Stomach smooth muscle (tissue), 2 donors: ENCODE results near the gene HAPLN2.

ENCODE experiments used
- H3K27ac ChIP-seq: one replicate; pipeline ENCODE4 v1.7.0; 2013; ENCODE audit warnings: mild to moderate bottlenecking, low read length, inconsistent platforms
- H3K27me3 ChIP-seq, 2 donors: one replicate each; pipeline ENCODE4 v1.7.0; 2013; ENCODE audit warnings: low read length in 2 of 2; ENCODE audit not compliant: insufficient read depth in 2 of 2, control insufficient read depth in 1 of 2
- H3K36me3 ChIP-seq, 2 donors: one replicate each; pipeline ENCODE4 v1.7.0; 2013; ENCODE audit warnings: low read length in 2 of 2; ENCODE audit not compliant: control insufficient read depth in 2 of 2, insufficient read depth in 2 of 2
- H3K4me1 ChIP-seq: one replicate; pipeline ENCODE4 v1.7.0; 2013; ENCODE audit warnings: low read length; ENCODE audit not compliant: control insufficient read depth, insufficient read depth
- H3K4me3 ChIP-seq, 2 donors: one replicate each; pipeline ENCODE4 v1.7.0; 2013; ENCODE audit warnings: low read length in 2 of 2
- H3K9ac ChIP-seq, 2 donors: one replicate each; pipeline ENCODE4 v1.7.0; 2013; ENCODE audit warnings: low read length in 2 of 2, mild to moderate bottlenecking in 1 of 2
- H3K9me3 ChIP-seq, 2 donors: one replicate each; pipeline ENCODE4 v1.7.0; 2013; ENCODE audit warnings: low read length in 2 of 2; ENCODE audit not compliant: control insufficient read depth in 2 of 2
- donor health status: healthy.
- donor health status: Pancreatic carcinoma.

HAPLN2 gene

DNA sequence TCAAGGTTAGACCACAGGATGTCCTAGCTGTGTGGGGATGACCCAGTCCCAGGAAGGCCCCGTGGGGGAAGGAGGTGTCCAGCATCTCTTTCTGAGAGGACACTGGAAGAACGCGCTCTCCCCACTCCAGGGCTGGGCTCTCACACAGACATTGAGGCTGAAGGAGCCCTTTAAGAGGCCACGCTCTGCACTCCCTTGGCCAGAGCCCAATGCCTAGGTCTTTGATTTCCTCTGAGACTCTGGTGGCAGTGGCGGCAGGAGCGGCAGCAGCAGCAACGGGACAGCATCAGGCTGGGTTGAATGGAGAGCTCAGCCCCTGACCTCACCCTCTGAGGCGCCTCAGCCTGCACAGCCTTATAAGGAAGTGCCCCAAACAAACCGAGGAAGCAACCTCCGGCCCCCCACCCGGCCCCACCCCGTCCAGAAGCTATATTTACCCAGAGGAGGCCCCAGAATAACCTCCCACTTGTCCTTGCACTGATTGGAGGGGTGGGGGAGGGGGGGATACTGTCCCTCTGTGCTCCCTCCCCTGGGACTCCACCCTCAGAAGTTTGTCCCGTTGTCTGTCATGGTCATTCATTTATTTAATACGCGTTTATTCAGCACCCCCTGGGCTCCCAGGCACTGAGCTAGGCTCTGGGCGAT is 45.7 kb downstream of the HAPLN2 start:
- H3K9ac ChIP-seq, result peak overlapping the region; percentile 11 to 47
- H3K27me3 ChIP-seq, result no peaks in the 10 kb centered on the region
- peak overlapping the region; percentile 49 for H3K4me3 ChIP-seq
- peak overlapping the region; percentile 66 for H3K27ac ChIP-seq
- H3K9me3 ChIP-seq, result no peaks in the 10 kb centered on the region
- H3K4me1 ChIP-seq, result peaks cover 75% of the 10 kb centered on the region
- H3K36me3 ChIP-seq, result no peaks in the 10 kb centered on the region

GRCh38 chr1:156665539-156665938 is 46.3 kb downstream of the HAPLN2 start:
- Histone ChIP-seq H3K4me1 (peaks cover 70% of the 10 kb centered on the region), H3K27me3 (no peaks in the 10 kb centered on the region), H3K4me3 (no peak overlapping the region), H3K9ac (no peak overlapping the region), H3K36me3 (no peaks in the 10 kb centered on the region), H3K9me3 (no peaks in the 10 kb centered on the region), H3K27ac (no peak overlapping the region)

DNA sequence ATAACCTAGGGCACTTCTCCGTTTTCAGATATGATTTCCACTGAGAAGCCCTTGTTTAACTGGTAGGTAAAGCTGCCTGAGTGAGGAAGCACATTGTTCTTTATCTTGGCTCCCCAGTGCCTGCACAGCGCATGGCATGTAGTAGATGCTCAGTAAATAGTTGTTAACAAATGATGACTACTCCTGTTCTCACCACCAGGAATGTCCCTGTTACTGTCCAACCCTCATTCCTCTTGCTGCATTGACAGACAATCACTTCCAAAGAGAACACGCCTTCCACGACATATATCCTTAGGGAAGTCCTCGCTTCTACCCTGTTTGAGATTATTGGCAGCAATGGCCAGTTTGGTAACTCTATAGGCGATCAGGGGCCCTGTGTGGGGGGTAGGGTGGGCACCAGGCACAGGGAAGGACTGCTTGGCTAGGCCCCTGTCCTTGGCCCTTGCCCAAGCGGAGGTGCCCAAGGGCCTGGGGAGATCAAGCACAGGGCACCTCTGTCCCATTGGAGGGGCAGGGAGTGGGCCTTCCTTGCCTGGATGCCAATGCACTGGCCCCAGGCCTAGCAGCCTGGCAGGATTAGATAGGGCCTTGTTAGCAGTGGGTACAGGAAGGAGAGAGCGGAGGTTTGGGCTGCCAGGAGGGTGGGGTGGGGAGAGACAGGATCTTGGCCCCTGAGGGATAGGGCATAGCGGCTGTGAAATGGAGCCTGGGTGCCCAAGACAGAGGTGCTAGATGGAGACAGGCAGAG is 47.8 kb downstream of the HAPLN2 start:
- H3K4me3 ChIP-seq, result peak overlapping the region in 1 of 2 donors; percentile 15
- H3K9me3 ChIP-seq, result no peaks in the 10 kb centered on the region
- H3K36me3 ChIP-seq, result no peaks in the 10 kb centered on the region
- H3K27me3 ChIP-seq, result no peaks in the 10 kb centered on the region
- peaks cover 55% of the 10 kb centered on the region for H3K4me1 ChIP-seq
- H3K27ac ChIP-seq, result peak overlapping the region; percentile 73
- no peak overlapping the region for H3K9ac ChIP-seq

- no peaks in the 10 kb centered on the region for H3K9me3 ChIP-seq
- no peaks in the 10 kb centered on the region for H3K27me3 ChIP-seq
- peak overlapping the region; percentile 73 for H3K27ac ChIP-seq
- H3K36me3 ChIP-seq, result no peaks in the 10 kb centered on the region
- H3K4me3 ChIP-seq, result peak overlapping the region in 1 of 2 donors; percentile 15
- peak overlapping the region; percentile 47 to 51 for H3K9ac ChIP-seq
- H3K4me1 ChIP-seq, result peaks cover 53% of the 10 kb centered on the region
Measured at GRCh38 chr1:156667610-156667967, 48.4 kb downstream of the HAPLN2 start.

GRCh38 chr1:156667968-156668709 is 48.9 kb downstream of the HAPLN2 start:
- Histone ChIP-seq H3K4me3 (no peak overlapping the region), H3K36me3 (no peaks in the 10 kb centered on the region), H3K27ac (peak overlapping the region; percentile 73), H3K9me3 (no peaks in the 10 kb centered on the region), H3K9ac (peak overlapping the region; percentile 47 to 51), H3K27me3 (no peaks in the 10 kb centered on the region), H3K4me1 (peaks cover 47% of the 10 kb centered on the region)

GRCh38 chr1:156668801-156669637 is 49.8 kb downstream of the HAPLN2 start:
- Histone ChIP-seq H3K27me3 (no peaks in the 10 kb centered on the region), H3K4me1 (peaks cover 42% of the 10 kb centered on the region), H3K36me3 (no peaks in the 10 kb centered on the region), H3K9me3 (no peaks in the 10 kb centered on the region), H3K9ac (no peak overlapping the region), H3K27ac (peak overlapping the region; percentile 31), H3K4me3 (no peak overlapping the region)

DNA sequence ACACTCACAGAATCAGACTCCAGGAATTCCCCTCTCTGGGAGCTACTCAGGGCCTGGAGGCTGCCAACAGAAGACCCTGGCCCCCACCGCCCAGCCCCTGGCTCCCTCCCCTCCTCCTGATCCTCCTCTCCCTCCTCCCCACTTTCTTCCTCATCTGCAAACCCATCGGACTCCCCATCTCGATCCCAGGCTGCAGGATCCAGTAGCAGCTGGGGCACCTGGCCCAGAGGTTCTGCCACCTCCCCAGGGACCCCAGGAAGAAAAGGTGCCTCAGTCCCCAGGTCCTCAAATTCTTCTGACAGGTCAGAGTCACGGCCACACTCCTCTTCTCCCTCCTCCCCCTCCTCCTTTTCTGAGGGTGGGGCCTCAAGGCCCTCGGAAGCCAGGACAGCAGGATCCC is 50.6 kb downstream of the HAPLN2 start:
- Histone ChIP-seq H3K9ac (no peak overlapping the region), H3K4me3 (no peak overlapping the region), H3K36me3 (no peaks in the 10 kb centered on the region), H3K4me1 (peaks cover 40% of the 10 kb centered on the region), H3K27me3 (no peaks in the 10 kb centered on the region), H3K27ac (peak overlapping the region; percentile 31), H3K9me3 (no peaks in the 10 kb centered on the region)

DNA sequence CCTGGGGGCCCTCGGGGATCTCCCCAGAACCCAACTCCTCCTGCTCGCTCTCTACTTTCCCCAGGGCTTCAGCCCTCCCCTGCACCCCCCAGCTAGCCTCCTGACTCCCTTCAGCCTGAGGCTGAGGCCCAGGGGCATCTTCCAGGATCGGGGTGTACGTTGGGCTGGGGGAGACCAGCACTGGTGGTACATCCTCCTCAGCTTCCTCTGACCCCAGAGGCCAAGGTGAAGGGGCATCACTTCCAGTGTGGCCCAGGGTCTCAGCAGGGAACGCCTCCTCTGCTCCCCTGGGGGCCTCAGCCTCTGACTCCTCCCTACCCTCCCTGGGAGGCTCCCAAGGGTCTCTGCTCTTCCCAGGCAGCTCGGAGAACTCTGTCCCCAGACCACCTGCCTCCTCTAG is 51.1 kb downstream of the HAPLN2 start:
- H3K9me3 ChIP-seq, result no peaks in the 10 kb centered on the region
- H3K4me1 ChIP-seq, result peaks cover 39% of the 10 kb centered on the region
- no peak overlapping the region for H3K4me3 ChIP-seq
- peak overlapping the region; percentile 31 for H3K27ac ChIP-seq
- H3K9ac ChIP-seq, result no peak overlapping the region
- no peaks in the 10 kb centered on the region for H3K36me3 ChIP-seq
- H3K27me3 ChIP-seq, result peaks cover 1% of the 10 kb centered on the region in 2 donors

- H3K4me1 ChIP-seq, result peaks cover 39% of the 10 kb centered on the region
- H3K9ac ChIP-seq, result no peak overlapping the region
- peaks cover 3 to 5% of the 10 kb centered on the region in 2 donors for H3K27me3 ChIP-seq
- H3K4me3 ChIP-seq, result no peak overlapping the region
- H3K9me3 ChIP-seq, result no peaks in the 10 kb centered on the region
- no peak overlapping the region for H3K27ac ChIP-seq
- no peaks in the 10 kb centered on the region for H3K36me3 ChIP-seq
Measured at GRCh38 chr1:156670791-156671190, 51.6 kb downstream of the HAPLN2 start.

- peaks cover 8 to 16% of the 10 kb centered on the region in 2 donors for H3K27me3 ChIP-seq
- no peak overlapping the region for H3K9ac ChIP-seq
- no peaks in the 10 kb centered on the region for H3K9me3 ChIP-seq
- H3K4me3 ChIP-seq, result no peak overlapping the region
- H3K27ac ChIP-seq, result no peak overlapping the region
- H3K4me1 ChIP-seq, result peaks cover 46% of the 10 kb centered on the region
- no peaks in the 10 kb centered on the region for H3K36me3 ChIP-seq
Measured at GRCh38 chr1:156671804-156672203, 52.6 kb downstream of the HAPLN2 start.
